Transverse colon (tissue), 4 donors: ENCODE results near the gene SOS1. TPM values are rescaled to one million over a fixed set of nuclear protein-coding genes. Genes with fewer than 3 reads are reported as not detected.
"Not testable (repeated sequence)": the region's sequence is repeated elsewhere in the genome, so short reads cannot be mapped to it uniquely, and the experiment has no call there.

ENCODE experiments used
- DNase-seq: peaks from one replicate; pipeline ENCODE4 v3.0.0-alpha.2; 2019
- H3K27ac ChIP-seq, 4 donors: fragments of 200-600 bp; sonication (generic); 2 replicates each; pipeline ENCODE4 v1.5.1; 2016 to 2018; ENCODE audit warnings: inconsistent platforms in 4 of 4
- H3K27me3 ChIP-seq: fragments of 200-600 bp; sonication (generic); 2 replicates; pipeline ENCODE4 v1.5.1; 2017; ENCODE audit warnings: inconsistent platforms
- H3K36me3 ChIP-seq, 4 donors: fragments of 200-600 bp; sonication (generic); 2 replicates each; pipeline ENCODE4 v1.5.1; 2017 to 2019; ENCODE audit warnings: inconsistent platforms in 4 of 4
- H3K4me1 ChIP-seq, 4 donors: fragments of 200-600 bp; sonication (generic); 2 replicates each; pipeline ENCODE4 v1.5.1; 2017 to 2020; ENCODE audit warnings: inconsistent platforms in 4 of 4
- H3K4me3 ChIP-seq, 4 donors: fragments of 200-600 bp; sonication (generic); 1 replicate in 1 of 4; 2 replicates in 3 of 4; pipeline versions ENCODE4 v1.5.1 to v1.6.1; 2017 to 2019; ENCODE audit warnings: inconsistent platforms in 4 of 4
- H3K9me3 ChIP-seq, 2 donors: fragments of 200-600 bp; sonication (generic); 2 replicates each; pipeline ENCODE4 v1.5.1; 2017 to 2019; ENCODE audit warnings: inconsistent platforms in 2 of 2
- CTCF ChIP-seq, 5 experiments: fragments of 200-600 bp in 3 of 5; fragments of 450-650 bp in 2 of 5; sonication (generic) in 3 of 5; IDR thresholded peaks; 1 replicate in 2 of 5; 2 replicates in 3 of 5; pipeline ENCODE4 v1.5.1; 2016 to 2017; ENCODE audit warnings: antibody characterized with exemption in 5 of 5, inconsistent platforms in 3 of 5, mild to moderate bottlenecking in 2 of 5, moderate library complexity in 1 of 5
- EP300 ChIP-seq: sonication (generic); formaldehyde crosslinking; IDR thresholded peaks from one replicate; pipeline ENCODE4 v1.6.1; 2017; ENCODE audit warnings: antibody characterized with exemption, low read depth
- POLR2A ChIP-seq: fragments of 450-650 bp; IDR thresholded peaks from one replicate; pipeline ENCODE4 v1.6.1; 2016; ENCODE audit warnings: antibody characterized with exemption, mild to moderate bottlenecking, moderate library complexity
- POLR2AphosphoS5 ChIP-seq, 3 donors: sonication (generic); formaldehyde crosslinking; IDR thresholded peaks; one replicate each; pipeline ENCODE4 v1.6.1; 2016; ENCODE audit warnings: antibody characterized with exemption in 3 of 3
- WGBS, 2 donors: methylation state at CpG; one replicate each; pipeline ENCODE4 v1.1.5; 2018; ENCODE audit warnings: low coverage in 1 of 2; 5-methylcytosine and 5-hydroxymethylcytosine counted together
- in situ Hi-C, 4 donors: fragments of 200-750 bp; cut with MboI; loops; one replicate each; pipeline versions ENCODE4 v1.15.0 to v1.15.1; 2017; ENCODE audit warnings: low sequenced_read_pairs in 3 of 4, low pct_ligation_motif_present in 1 of 4, low pct_unique_long_range_greater_than_20kb in 1 of 4
- intact Hi-C: fragments of 100-400 bp; cut with DNase I; formaldehyde crosslinking; loops from one replicate; pipeline ENCODE4 v1.15.1; 2023; ENCODE audit warnings: low total_unique reads
- total RNA-seq, 4 donors: library from RNA; depleted of rRNA; stranded (reverse); fragments of >200 nt; gene quantifications; one replicate each; pipeline ENCODE4 v1.1.0, GENCODE V29; 2016

SOS1 gene
- total RNA-seq, 4 donors from 2014 or later = 13.9 to 43.8 (median 23.0) TPM

- no peak for DNase-seq
- Histone ChIP-seq H3K27me3 (no peaks in the 10 kb centered on the region), H3K36me3 (no peaks in the 10 kb centered on the region), H3K4me3 (no peak overlapping the region), H3K9me3 (no peaks in the 10 kb centered on the region), H3K4me1 (no peaks in the 10 kb centered on the region), H3K27ac (no peak overlapping the region)
- intact Hi-C loops = no loop called here
- TF ChIP-seq POLR2A = no peak
- no peak for TF ChIP-seq EP300
- TF ChIP-seq CTCF (IDR thresholded peaks at IDR 0.05) = no peak
- no peak for TF ChIP-seq POLR2AphosphoS5 (IDR thresholded peaks at IDR 0.05)
- WGBS, 2 donors = 86 to 94% methylated on average over 2 to 4 of the region's 4 CpGs
- in situ Hi-C loops = no loop called here
Observed at GRCh38 chr2:39158351-39158750, 37.5 kb upstream of the SOS1 start.

- no peaks in the 10 kb centered on the region for H3K9me3 ChIP-seq
- no peak for DNase-seq
- H3K4me3 ChIP-seq = no peak overlapping the region
- H3K36me3 ChIP-seq = no peaks in the 10 kb centered on the region
- H3K27ac ChIP-seq = no peak overlapping the region
- WGBS, 2 donors = 96% methylated on average over 5 of the region's 6 CpGs; no CpG with 5 or more reads in 1 of the 2 donors
- no peaks in the 10 kb centered on the region for H3K4me1 ChIP-seq
- TF ChIP-seq CTCF (IDR thresholded peaks at IDR 0.05) (no peak), EP300 (no peak), POLR2AphosphoS5 (IDR thresholded peaks at IDR 0.05) (no peak), POLR2A (no peak)
- in situ Hi-C loops (no loop called here), intact Hi-C loops (no loop called here)
- no peaks in the 10 kb centered on the region for H3K27me3 ChIP-seq
Observed at GRCh38 chr2:39156846-39157245, 36.0 kb upstream of the SOS1 start.

GRCh38 chr2:39156107-39156506 lies 35.3 kb upstream of the SOS1 start:
- intact Hi-C loops (no loop called here), in situ Hi-C loops (no loop called here)
- DNase-seq = no peak
- TF ChIP-seq CTCF (IDR thresholded peaks at IDR 0.05) = no peak
- TF ChIP-seq POLR2A = no peak
- no peak for TF ChIP-seq EP300
- no peak for TF ChIP-seq POLR2AphosphoS5 (IDR thresholded peaks at IDR 0.05)
- Histone ChIP-seq H3K9me3 (no peaks in the 10 kb centered on the region), H3K4me1 (no peaks in the 10 kb centered on the region), H3K4me3 (no peak overlapping the region), H3K27ac (no peak overlapping the region), H3K27me3 (no peaks in the 10 kb centered on the region), H3K36me3 (no peaks in the 10 kb centered on the region)

- WGBS, 2 donors = 92% methylated on average over 4 of the region's 4 CpGs
Observed at GRCh38 chr2:39155573-39155972, 34.7 kb upstream of the SOS1 start.

GRCh38 chr2:39154944-39155343 lies 34.1 kb upstream of the SOS1 start:
- TF ChIP-seq POLR2AphosphoS5 (IDR thresholded peaks at IDR 0.05) (no peak), CTCF (IDR thresholded peaks at IDR 0.05) (no peak), POLR2A (no peak), EP300 (no peak)
- 50 to 89% methylated on average over 3 of the region's 3 CpGs for WGBS, 2 donors
- Histone ChIP-seq H3K36me3 (no peaks in the 10 kb centered on the region), H3K27ac (no peak overlapping the region), H3K9me3 (no peaks in the 10 kb centered on the region), H3K4me3 (no peak overlapping the region), H3K27me3 (no peaks in the 10 kb centered on the region), H3K4me1 (no peaks in the 10 kb centered on the region)
- intact Hi-C loops = no loop called here
- DNase-seq = no peak
- in situ Hi-C loops = no loop called here

More at GRCh38 chr2:39155573-39155972, 34.7 kb upstream of the SOS1 start:
- intact Hi-C loops, H3K27me3 ChIP-seq, H3K27ac ChIP-seq, H3K36me3 ChIP-seq, H3K9me3 ChIP-seq, in situ Hi-C loops, DNase-seq, H3K4me3 ChIP-seq, H3K4me1 ChIP-seq: not testable (repeated sequence)
